Measurements from ENCODE around the gene TFIP11. TPM values are rescaled to one million over a fixed set of nuclear protein-coding genes. Genes with fewer than 3 reads are reported as not detected.

TFIP11 gene
- total and polyA plus RNA-seq, 9 of the 15 experiments (the other 6 are each of a cell fraction or from before 2014, with no cell fraction given) = 11.5 to 38.1 (median 25.2) TPM

GRCh38 chr22:26461188-26461810 lies 51.0 kb downstream of the TFIP11 start (continued):
- TF ChIP-seq ID3 (CRISPR knock-in tag; IDR thresholded peaks at IDR 0.05) (no peak), ID3 (tag; IDR thresholded peaks at IDR 0.05) (0 out of 2 replicates have a peak, but pooled peaks have one; percentile 39), RAD21 (CRISPR knock-in tag; conservative IDR thresholded peaks at IDR 0.05 in 1 of 2, IDR thresholded peaks at IDR 0.05 in 1 of 2) (peak; percentile 65 to 85), LCOR (CRISPR knock-in tag; IDR thresholded peaks at IDR 0.05) (no peak), ZNF232 (CRISPR knock-in tag; IDR thresholded peaks at IDR 0.05) (no peak), ESRRA (IDR thresholded peaks at IDR 0.05; ENCODE audit: borderline replicate concordance, low read depth) (peak; percentile 71), NFE2 (IDR thresholded peaks at IDR 0.05; ENCODE audit: low read depth) (no peak)

GRCh38 chr22:26460202-26460601 lies 52.1 kb downstream of the TFIP11 start:
- DNase-seq (ENCODE audit: extremely low read depth in 1 of 4, low spot score in 3 of 4) (no peak), FAIRE-seq (no peak), ATAC-seq (no peak)
- no peaks in the 10 kb centered on the region for H3K9me3 ChIP-seq (replicated peaks; ENCODE audit: control insufficient read depth, insufficient read depth, low read depth, low read length)
- 69% methylated on average over 4 of the region's 6 CpGs for WGBS (ENCODE audit: insufficient coverage, low coverage, missing lambda C conversion rate)
- H3K36me3 ChIP-seq (ENCODE audit: control insufficient read depth, insufficient read depth, low read length) = peaks cover 77% of the 10 kb centered on the region; the same call in 2 of the 3 replicates
- H3K4me2 ChIP-seq (ENCODE audit: insufficient read depth, low read length) = no peak overlapping the region
- ChIA-PET CTCF (ENCODE audit: low intra/inter-chr PET ratio) (interaction anchor here (4.0 kb wide), 1 partner anchor 61 kb away, joined by 57 read pairs; no protein-coding TSS in a partner anchor), POLR2A (interaction anchor here (1.2 to 1.3 kb wide), 2 partner anchors 19 to 30 kb away, joined by 3 read pairs; no protein-coding TSS in a partner anchor)
- H3K9ac ChIP-seq (ENCODE audit: insufficient read depth in 1 of 2, low read depth in 2 of 2, low read length in 2 of 2) = no peak overlapping the region
- no peak overlapping the region for H2AFZ ChIP-seq (ENCODE audit: low read depth, low read length)
- in situ Hi-C loops (cut with MboI) (loop anchor here (5.0 kb wide), 1 partner anchor 58 kb away; no protein-coding TSS in a partner anchor), intact Hi-C loops (cut with micrococcal nuclease) (no loop called here)
- H3K9me1 ChIP-seq (ENCODE audit: control insufficient read depth, insufficient read depth, low read length) = no peaks in the 10 kb centered on the region
- no peak overlapping the region for H3K27ac ChIP-seq (ENCODE audit: extremely low read depth, low read depth, low read length)
- no TSS peak for BruUV-seq (replicated peaks)
- peaks cover 11% of the 10 kb centered on the region; the same call in 1 of the 3 replicates for H3K79me2 ChIP-seq (ENCODE audit: control insufficient read depth, insufficient read depth, low read length)
- no peak overlapping the region for H3K4me3 ChIP-seq
- H3K4me1 ChIP-seq (replicated peaks in 1 of 2; ENCODE audit: control insufficient read depth in 2 of 2, insufficient read depth in 2 of 2, low read length in 2 of 2) = peaks cover 0 to 5% of the 10 kb centered on the region in 2 experiments; a peak in 3 of 5 replicates
- H3K27me3 ChIP-seq (ENCODE audit: control insufficient read depth in 2 of 2, insufficient read depth in 2 of 2, low read length in 2 of 2) = no peaks in the 10 kb centered on the region
- H4K20me1 ChIP-seq (replicated peaks; ENCODE audit: control insufficient read depth, insufficient read depth, low read length) = no peaks in the 10 kb centered on the region; the same call in 1 of the 2 replicates
- no peak for TF ChIP-seq HNRNPLL (IDR thresholded peaks at IDR 0.05; ENCODE audit: low read depth, low read length, poor library complexity, severe bottlenecking)
- no peak for TF ChIP-seq ZNF253 (CRISPR knock-in tag; conservative IDR thresholded peaks at IDR 0.05)
- no peak for TF ChIP-seq LCOR (CRISPR knock-in tag; IDR thresholded peaks at IDR 0.05)
- no peak for TF ChIP-seq PREB (CRISPR knock-in tag; IDR thresholded peaks at IDR 0.05)
- no peak for TF ChIP-seq KDM4B (IDR thresholded peaks at IDR 0.05; ENCODE audit: borderline replicate concordance in 2 of 2, low read depth in 1 of 2)
- TF ChIP-seq FOXJ2 (tag; IDR thresholded peaks at IDR 0.05) = no peak
- TF ChIP-seq, protein P1, sequence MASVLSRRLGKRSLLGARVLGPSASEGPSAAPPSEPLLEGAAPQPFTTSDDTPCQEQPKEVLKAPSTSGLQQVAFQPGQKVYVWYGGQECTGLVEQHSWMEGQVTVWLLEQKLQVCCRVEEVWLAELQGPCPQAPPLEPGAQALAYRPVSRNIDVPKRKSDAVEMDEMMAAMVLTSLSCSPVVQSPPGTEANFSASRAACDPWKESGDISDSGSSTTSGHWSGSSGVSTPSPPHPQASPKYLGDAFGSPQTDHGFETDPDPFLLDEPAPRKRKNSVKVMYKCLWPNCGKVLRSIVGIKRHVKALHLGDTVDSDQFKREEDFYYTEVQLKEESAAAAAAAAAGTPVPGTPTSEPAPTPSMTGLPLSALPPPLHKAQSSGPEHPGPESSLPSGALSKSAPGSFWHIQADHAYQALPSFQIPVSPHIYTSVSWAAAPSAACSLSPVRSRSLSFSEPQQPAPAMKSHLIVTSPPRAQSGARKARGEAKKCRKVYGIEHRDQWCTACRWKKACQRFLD (CRISPR knock-in tag; IDR thresholded peaks at IDR 0.05) = no peak
- no peak for TF ChIP-seq ZNF140 (CRISPR knock-in tag; IDR thresholded peaks at IDR 0.05)
- no peak for TF ChIP-seq SRSF3 (IDR thresholded peaks at IDR 0.05; ENCODE audit: insufficient read depth, low read length)
